Fibroblast of the aortic adventitia (primary cell): ENCODE data around the gene ABR. TPM values are rescaled to one million over a fixed set of nuclear protein-coding genes. Genes with fewer than 3 reads are reported as not detected.
"Not testable (repeated sequence)": the region's sequence is repeated elsewhere in the genome, so short reads cannot be mapped to it uniquely, and the experiment has no call there.

Experiments used
- DNase-seq: peaks from one replicate; pipeline ENCODE4 v3.0.0-alpha.2; 2010; ENCODE audit warnings: low read depth
- H3K4me3 ChIP-seq: 2 replicates; pipeline ENCODE4 v1.5.1; 2011; ENCODE audit warnings: low read depth, mild to moderate bottlenecking, control low read depth, low read length, moderate library complexity
- CTCF ChIP-seq: IDR thresholded peaks from 2 replicates; pipeline ENCODE4 v1.5.1; 2011; ENCODE audit warnings: mild to moderate bottlenecking, low read length, control low read depth, inconsistent platforms; ENCODE audit not compliant: insufficient read depth
- total RNA-seq: library from RNA; depleted of rRNA; stranded (reverse); fragments of >200 nt; gene quantifications from 2 replicates; pipeline ENCODE4 v1.2.3, GENCODE V29; 2012; ENCODE audit warnings: low replicate concordance

ABR gene
- total RNA-seq, 1 donor, result 76.8 TPM

- H3K4me3 ChIP-seq, result no peak overlapping the region
- DNase-seq, result no peak
- no peak for TF ChIP-seq CTCF
Measured at GRCh38 chr17:1159431-1160180, 20.2 kb downstream of the ABR start.

- TF ChIP-seq CTCF, result no peak
- peak; percentile 32 for DNase-seq
- H3K4me3 ChIP-seq, result no peak overlapping the region
Measured at GRCh38 chr17:1158879-1159278, 20.9 kb downstream of the ABR start.

GRCh38 chr17:1156864-1157263, 22.9 kb downstream of the ABR start:
- no peak overlapping the region for H3K4me3 ChIP-seq
- no peak for DNase-seq
- no peak for TF ChIP-seq CTCF

GRCh38 chr17:1154704-1155103, 25.1 kb downstream of the ABR start:
- DNase-seq, result peak; percentile 43
- no peak for TF ChIP-seq CTCF
- no peak overlapping the region for H3K4me3 ChIP-seq

- DNase-seq, result peak; percentile 93
- no peak for TF ChIP-seq CTCF
- H3K4me3 ChIP-seq, result peak overlapping the region; percentile 9
Measured at GRCh38 chr17:1153795-1154546, 25.8 kb downstream of the ABR start.

GRCh38 chr17:1152582-1152981, 27.2 kb downstream of the ABR start:
- H3K4me3 ChIP-seq, DNase-seq: not testable (repeated sequence)

- no peak overlapping the region for H3K4me3 ChIP-seq
- no peak for TF ChIP-seq CTCF
- DNase-seq, result peak; percentile 22
Measured at GRCh38 chr17:1150863-1151600, 28.7 kb downstream of the ABR start.
